HepG2 (cell line): ENCODE measurements around the gene DAGLB. TPM values are rescaled to one million over a fixed set of nuclear protein-coding genes. Genes with fewer than 3 reads are reported as not detected.

ENCODE experiments used
- AHDC1 ChIP-seq: sonication (generic); formaldehyde crosslinking; IDR thresholded peaks from 2 replicates; pipeline ENCODE4 v1.5.1; 2020; ENCODE audit warnings: mild to moderate bottlenecking, missing genetic modification reagents, borderline replicate concordance
- BCL6 ChIP-seq: IDR thresholded peaks from 2 replicates; pipeline ENCODE4 v1.6.1; 2016; ENCODE audit warnings: missing genetic modification reagents, missing compliant biosample characterization
- CHD4 ChIP-seq: fragments of 200-600 bp; sonication (generic); IDR thresholded peaks from 2 replicates; pipeline ENCODE4 v1.7.0; 2017; ENCODE audit warnings: mild to moderate bottlenecking, low read length, borderline replicate concordance
- ZNF30 ChIP-seq: sonication (generic); formaldehyde crosslinking; IDR thresholded peaks from 2 replicates; pipeline ENCODE4 v1.5.0; 2020; ENCODE audit warnings: mild to moderate bottlenecking, missing genetic modification reagents
- ZNF343 ChIP-seq: sonication (generic); formaldehyde crosslinking; IDR thresholded peaks from 2 replicates; pipeline ENCODE4 v1.4.0; 2020; ENCODE audit warnings: mild to moderate bottlenecking, missing genetic modification reagents
- ZNF431 ChIP-seq: sonication (generic); formaldehyde crosslinking; IDR thresholded peaks from 2 replicates; pipeline ENCODE4 v1.9.0; 2022; ENCODE audit warnings: missing genetic modification reagents, low read depth, mild to moderate bottlenecking, borderline replicate concordance
- ZNF562 ChIP-seq: sonication (generic); formaldehyde crosslinking; IDR thresholded peaks from 2 replicates; pipeline ENCODE4 v1.8.0; 2022; ENCODE audit warnings: missing genetic modification reagents, borderline replicate concordance
- ZNF773 ChIP-seq: sonication (generic); formaldehyde crosslinking; IDR thresholded peaks from 2 replicates; pipeline ENCODE4 v1.4.0; 2020; ENCODE audit warnings: missing genetic modification reagents, borderline replicate concordance
- polyA plus RNA-seq, 8 experiments: library from polyadenylated mRNA; depleted of rRNA in 3 of 8; stranded (reverse) in 7 of 8; unstranded in 1 of 8; fragments of >200 nt; fragmentation: Illumina TruSeq in 4 of 8; extraction: Trizol in 4 of 8; gene quantifications; 2 replicates each; pipeline versions ENCODE4 v1.2.1 to v1.2.3, GENCODE V29; 2011 to 2016; ENCODE audit warnings: low read depth in 4 of 8, missing spikeins in 1 of 8, mixed read lengths in 1 of 8; ENCODE audit not compliant: insufficient read depth in 1 of 8
- total RNA-seq, 5 experiments: library from RNA; depleted of rRNA; stranded (reverse); fragments of >200 nt; fragmentation: Illumina TruSeq; extraction: Trizol; gene quantifications; 2 replicates each; pipeline ENCODE4 v1.2.3, GENCODE V29; 2016; ENCODE audit warnings: low read depth in 1 of 5
- TF ChIP-seq, protein P1 (sequence below): sonication (generic); formaldehyde crosslinking; IDR thresholded peaks from 2 replicates; pipeline ENCODE4 v1.8.1; 2022; ENCODE audit warnings: mild to moderate bottlenecking, missing genetic modification reagents

The DAGLB gene
- total and polyA plus RNA-seq, 2 of the 13 experiments (the other 11 are each of a cell fraction or from before 2014, with no cell fraction given) = 7.9 to 9.8 TPM

- peak; percentile 34; the same call in 1 of the 2 replicates for TF ChIP-seq AHDC1 (CRISPR knock-in tag)
- 0 out of 2 replicates have a peak, but pooled peaks have one; percentile 64 for TF ChIP-seq CHD4
- no peak for TF ChIP-seq BCL6 (CRISPR knock-in tag)
- TF ChIP-seq, protein P1, sequence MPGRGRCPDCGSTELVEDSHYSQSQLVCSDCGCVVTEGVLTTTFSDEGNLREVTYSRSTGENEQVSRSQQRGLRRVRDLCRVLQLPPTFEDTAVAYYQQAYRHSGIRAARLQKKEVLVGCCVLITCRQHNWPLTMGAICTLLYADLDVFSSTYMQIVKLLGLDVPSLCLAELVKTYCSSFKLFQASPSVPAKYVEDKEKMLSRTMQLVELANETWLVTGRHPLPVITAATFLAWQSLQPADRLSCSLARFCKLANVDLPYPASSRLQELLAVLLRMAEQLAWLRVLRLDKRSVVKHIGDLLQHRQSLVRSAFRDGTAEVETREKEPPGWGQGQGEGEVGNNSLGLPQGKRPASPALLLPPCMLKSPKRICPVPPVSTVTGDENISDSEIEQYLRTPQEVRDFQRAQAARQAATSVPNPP (CRISPR knock-in tag) = 0 out of 2 replicates have a peak, but pooled peaks have one; percentile 1
- 0 out of 2 replicates have a peak, but pooled peaks have one; percentile 37 for TF ChIP-seq ZNF343 (CRISPR knock-in tag)
- peak; percentile 45; the same call in 1 of the 2 replicates for TF ChIP-seq ZNF431 (CRISPR knock-in tag)
- TF ChIP-seq ZNF30 (CRISPR knock-in tag) = no peak
- TF ChIP-seq ZNF562 (CRISPR knock-in tag) = no peak
- no peak for TF ChIP-seq ZNF773 (CRISPR knock-in tag)
Measured at GRCh38 chr7:6448943-6449543, 1.3 kb upstream of the DAGLB start (continued).
